HG03103 (cell line): Measurements from ENCODE around the gene EPHA2.

Experiments
- ATAC-seq: cut with Tn5 transposase; IDR thresholded peaks from one replicate; pipeline ENCODE4 v1.9.1; 2021; ENCODE audit warnings: low read depth; ENCODE audit not compliant: unreplicated experiment

The EPHA2 gene

GRCh38 chr1:16151196-16151994 lies 4.5 kb downstream of the EPHA2 start:
- no peak for ATAC-seq

- ATAC-seq = no peak
These were observed 5.4 kb downstream of the EPHA2 start for GRCh38 chr1:16150508-16150907.

GRCh38 chr1:16149702-16150488 lies 6.0 kb downstream of the EPHA2 start:
- ATAC-seq = no peak

- ATAC-seq = no peak
These were observed 6.7 kb downstream of the EPHA2 start for GRCh38 chr1:16149146-16149545.

- no peak for ATAC-seq
These were observed 7.4 kb downstream of the EPHA2 start for GRCh38 chr1:16148329-16149092.

GRCh38 chr1:16147156-16147926 lies 8.5 kb downstream of the EPHA2 start:
- no peak for ATAC-seq

GRCh38 chr1:16146279-16147155 lies 9.4 kb downstream of the EPHA2 start:
- no peak for ATAC-seq

- ATAC-seq = no peak
These were observed 10.1 kb downstream of the EPHA2 start for GRCh38 chr1:16145662-16146278.

- no peak for ATAC-seq
These were observed 10.7 kb downstream of the EPHA2 start for GRCh38 chr1:16145030-16145661.

- ATAC-seq = no peak
These were observed 11.4 kb downstream of the EPHA2 start for GRCh38 chr1:16144325-16145029.

- no peak for ATAC-seq
These were observed 12.1 kb downstream of the EPHA2 start for GRCh38 chr1:16143566-16144324.

- ATAC-seq = no peak
These were observed 12.8 kb downstream of the EPHA2 start for GRCh38 chr1:16143005-16143565.

GRCh38 chr1:16142383-16142995 lies 13.4 kb downstream of the EPHA2 start:
- ATAC-seq = no peak

GRCh38 chr1:16141573-16142336 lies 14.1 kb downstream of the EPHA2 start:
- no peak for ATAC-seq

- no peak for ATAC-seq
These were observed 15.7 kb downstream of the EPHA2 start for GRCh38 chr1:16140068-16140596.
